ENCODE measurements around the gene VGLL2. TPM values are rescaled to one million over a fixed set of nuclear protein-coding genes. Genes with fewer than 3 reads are reported as not detected.
A peak's percentile ranks its signal among the peaks of the same experiment; 100 is the strongest.

Gene VGLL2
- total and polyA plus RNA-seq, 2 of the 13 experiments (the other 11 are each of a cell fraction or from before 2014, with no cell fraction given), result not detected

GRCh38 chr6:117265410-117266256, at the start of gene VGLL2 (continued):
- no peak for TF ChIP-seq HNF1B (CRISPR knock-in tag; IDR thresholded peaks at IDR 0.05)
- no peak for TF ChIP-seq TBX3 (IDR thresholded peaks at IDR 0.05; ENCODE audit: borderline replicate concordance)
- peak; percentile 40; the same call in 1 of the 2 replicates for TF ChIP-seq THAP9 (CRISPR knock-in tag; IDR thresholded peaks at IDR 0.05; ENCODE audit: borderline replicate concordance)
- TF ChIP-seq ZNF619 (CRISPR knock-in tag; IDR thresholded peaks at IDR 0.05), result no peak
- TF ChIP-seq HOXD1 (CRISPR knock-in tag; IDR thresholded peaks at IDR 0.05), result no peak
- peak; percentile 32; the same call in 1 of the 2 replicates for TF ChIP-seq PATZ1 (CRISPR knock-in tag; IDR thresholded peaks at IDR 0.05)
- TF ChIP-seq MYPOP (CRISPR knock-in tag; IDR thresholded peaks at IDR 0.05), result peak; percentile 35; the same call in 1 of the 2 replicates
- TF ChIP-seq GPBP1L1 (CRISPR knock-in tag; IDR thresholded peaks at IDR 0.05), result no peak
- no peak for TF ChIP-seq ZSCAN20 (CRISPR knock-in tag; IDR thresholded peaks at IDR 0.05; ENCODE audit: borderline replicate concordance)
- no peak for TF ChIP-seq ZFX (CRISPR knock-in tag; IDR thresholded peaks at IDR 0.05; ENCODE audit: low read depth)
- no peak for TF ChIP-seq RNF219 (CRISPR knock-in tag; IDR thresholded peaks at IDR 0.05)
- no peak for TF ChIP-seq REXO4 (CRISPR knock-in tag; IDR thresholded peaks at IDR 0.05; ENCODE audit: borderline replicate concordance)
- no peak for TF ChIP-seq ZNF709 (CRISPR knock-in tag; IDR thresholded peaks at IDR 0.05)
- TF ChIP-seq ZNF672 (CRISPR knock-in tag; IDR thresholded peaks at IDR 0.05), result no peak
- TF ChIP-seq SP4 (CRISPR knock-in tag; IDR thresholded peaks at IDR 0.05), result no peak
- TF ChIP-seq SALL1 (CRISPR knock-in tag; IDR thresholded peaks at IDR 0.05), result no peak
- TF ChIP-seq MXD4 (CRISPR knock-in tag; IDR thresholded peaks at IDR 0.05), result no peak
